ENCODE data around the gene SLC6A16. TPM values are rescaled to one million over a fixed set of nuclear protein-coding genes. Genes with fewer than 3 reads are reported as not detected.
"Not testable (repeated sequence)": the region's sequence is repeated elsewhere in the genome, so short reads cannot be mapped to it uniquely, and the experiment has no call there.

The SLC6A16 gene
- total RNA-seq, 1 experiment from 2014 or later = 0.61 TPM

- no peak overlapping the region for H2AFZ ChIP-seq
- no peak for DNase-seq
- no peak overlapping the region for H3K4me2 ChIP-seq
- TF ChIP-seq CTCF (conservative IDR thresholded peaks at IDR 0.05) = no peak
- TF ChIP-seq EZH2 (IDR thresholded peaks at IDR 0.05; ENCODE audit: low read depth) = no peak
- no peaks in the 10 kb centered on the region for H3K9me3 ChIP-seq (ENCODE audit: insufficient read depth, low read depth)
- ChIA-PET POLR2A (ENCODE audit: unreplicated experiment) (no interaction called here), CTCF (no interaction called here)
- H3K4me1 ChIP-seq (replicated peaks; ENCODE audit: insufficient read depth) = no peaks in the 10 kb centered on the region
- H4K20me1 ChIP-seq (ENCODE audit: insufficient read depth) = no peaks in the 10 kb centered on the region
- no peak overlapping the region for H3K4me3 ChIP-seq
- H3K36me3 ChIP-seq (ENCODE audit: low read depth) = no peaks in the 10 kb centered on the region
- no TSS peak for BruUV-seq (replicated peaks)
- H3F3A ChIP-seq (ENCODE audit: insufficient read depth, low read depth) = no peaks in the 10 kb centered on the region
- H3K27ac ChIP-seq = no peak overlapping the region
- intact Hi-C loops (cut with micrococcal nuclease; ENCODE audit: unreplicated experiment) = no loop called here
- H3K9me2 ChIP-seq (ENCODE audit: insufficient read depth) = no peaks in the 10 kb centered on the region
- H3K79me2 ChIP-seq (ENCODE audit: low read depth) = no peaks in the 10 kb centered on the region
- no peaks in the 10 kb centered on the region for H3K27me3 ChIP-seq (ENCODE audit: insufficient read depth, low read depth)
Observed at GRCh38 chr19:49333811-49334288, 8.9 kb upstream of the SLC6A16 start.

- Histone ChIP-seq H4K20me1 (ENCODE audit: insufficient read depth) (no peaks in the 10 kb centered on the region), H3K27ac (no peak overlapping the region), H3K9me3 (ENCODE audit: insufficient read depth, low read depth) (no peaks in the 10 kb centered on the region), H3K36me3 (ENCODE audit: low read depth) (no peaks in the 10 kb centered on the region), H3F3A (ENCODE audit: insufficient read depth, low read depth) (no peaks in the 10 kb centered on the region), H3K4me2 (no peak overlapping the region), H3K27me3 (ENCODE audit: insufficient read depth, low read depth) (no peaks in the 10 kb centered on the region), H3K79me2 (ENCODE audit: low read depth) (no peaks in the 10 kb centered on the region), H3K4me1 (replicated peaks; ENCODE audit: insufficient read depth) (no peaks in the 10 kb centered on the region), H3K9me2 (ENCODE audit: insufficient read depth) (no peaks in the 10 kb centered on the region), H3K4me3 (no peak overlapping the region), H2AFZ (no peak overlapping the region)
- no TSS peak for BruUV-seq (replicated peaks)
- POLR2A ChIA-PET (ENCODE audit: unreplicated experiment) = no interaction called here
- intact Hi-C loops (cut with micrococcal nuclease; ENCODE audit: unreplicated experiment) = no loop called here
- no peak for DNase-seq
- TF ChIP-seq EZH2 (IDR thresholded peaks at IDR 0.05; ENCODE audit: low read depth) (no peak), CTCF (conservative IDR thresholded peaks at IDR 0.05) (no peak)
- CTCF ChIA-PET = no interaction called here
Observed at GRCh38 chr19:49333418-49333805, 8.4 kb upstream of the SLC6A16 start.

- H3K4me1 ChIP-seq (replicated peaks; ENCODE audit: insufficient read depth); POLR2A ChIA-PET (ENCODE audit: unreplicated experiment); H3K27me3 ChIP-seq (ENCODE audit: insufficient read depth, low read depth); H3K9me2 ChIP-seq (ENCODE audit: insufficient read depth); H3K4me2 ChIP-seq; H3F3A ChIP-seq (ENCODE audit: insufficient read depth, low read depth); DNase-seq; H3K9me3 ChIP-seq (ENCODE audit: insufficient read depth, low read depth); H3K79me2 ChIP-seq (ENCODE audit: low read depth); CTCF ChIA-PET; H3K27ac ChIP-seq; BruUV-seq (replicated peaks); H3K36me3 ChIP-seq (ENCODE audit: low read depth); H3K4me3 ChIP-seq; H2AFZ ChIP-seq; H4K20me1 ChIP-seq (ENCODE audit: insufficient read depth); intact Hi-C loops (cut with micrococcal nuclease; ENCODE audit: unreplicated experiment): not testable (repeated sequence)
Observed at GRCh38 chr19:49332691-49333417, 7.9 kb upstream of the SLC6A16 start.

- H3K36me3 ChIP-seq (ENCODE audit: low read depth) = no peaks in the 10 kb centered on the region
- intact Hi-C loops (cut with micrococcal nuclease; ENCODE audit: unreplicated experiment) = no loop called here
- H3K9me2 ChIP-seq (ENCODE audit: insufficient read depth) = no peaks in the 10 kb centered on the region
- H3K4me2 ChIP-seq = peak overlapping the region; percentile 41; the same call in 1 of the 2 replicates
- H4K20me1 ChIP-seq (ENCODE audit: insufficient read depth) = no peaks in the 10 kb centered on the region
- H3K79me2 ChIP-seq (ENCODE audit: low read depth) = no peaks in the 10 kb centered on the region
- CTCF ChIA-PET = no interaction called here
- H3K9me3 ChIP-seq (ENCODE audit: insufficient read depth, low read depth) = no peaks in the 10 kb centered on the region
- H2AFZ ChIP-seq = 0 out of 2 replicates have a peak overlapping the region, but pooled peaks have one; percentile 5
- no peak overlapping the region for H3K4me3 ChIP-seq
- H3F3A ChIP-seq (ENCODE audit: insufficient read depth, low read depth) = no peaks in the 10 kb centered on the region
- no peak for TF ChIP-seq EZH2 (IDR thresholded peaks at IDR 0.05; ENCODE audit: low read depth)
- TF ChIP-seq CTCF (conservative IDR thresholded peaks at IDR 0.05) = no peak
- H3K27ac ChIP-seq = no peak overlapping the region
- no peaks in the 10 kb centered on the region for H3K4me1 ChIP-seq (replicated peaks; ENCODE audit: insufficient read depth)
- peak in 1 of 2 experiments; percentile 51 for DNase-seq
- H3K27me3 ChIP-seq (ENCODE audit: insufficient read depth, low read depth) = no peaks in the 10 kb centered on the region
- POLR2A ChIA-PET (ENCODE audit: unreplicated experiment) = no interaction called here
- no TSS peak for BruUV-seq (replicated peaks)
Observed at GRCh38 chr19:49331616-49332055, 6.6 kb upstream of the SLC6A16 start.

GRCh38 chr19:49331187-49331586, 6.2 kb upstream of the SLC6A16 start:
- DNase-seq; intact Hi-C loops (cut with micrococcal nuclease; ENCODE audit: unreplicated experiment); H3K4me3 ChIP-seq; BruUV-seq (replicated peaks); H3K4me1 ChIP-seq (replicated peaks; ENCODE audit: insufficient read depth); H3K36me3 ChIP-seq (ENCODE audit: low read depth); H3F3A ChIP-seq (ENCODE audit: insufficient read depth, low read depth); H3K27me3 ChIP-seq (ENCODE audit: insufficient read depth, low read depth); H3K79me2 ChIP-seq (ENCODE audit: low read depth); POLR2A ChIA-PET (ENCODE audit: unreplicated experiment); H3K9me3 ChIP-seq (ENCODE audit: insufficient read depth, low read depth); H3K27ac ChIP-seq; CTCF ChIA-PET; H4K20me1 ChIP-seq (ENCODE audit: insufficient read depth); H3K9me2 ChIP-seq (ENCODE audit: insufficient read depth): not testable (repeated sequence)
- 0 out of 2 replicates have a peak overlapping the region, but pooled peaks have one; percentile 5 for H2AFZ ChIP-seq
- H3K4me2 ChIP-seq = peak overlapping the region; percentile 41; the same call in 1 of the 2 replicates

Data from PC-9 (cell line).